ENCODE data around the gene PRAME. TPM values are rescaled to one million over a fixed set of nuclear protein-coding genes. Genes with fewer than 3 reads are reported as not detected.
"Not testable (repeated sequence)": the region's sequence is repeated elsewhere in the genome, so short reads cannot be mapped to it uniquely, and the experiment has no call there.

PRAME gene
- total and polyA plus RNA-seq, 2 donors (not counting 3 experiments of a cell fraction or from before 2014, with no cell fraction given) = 0.07 TPM; not detected in 1

DNA sequence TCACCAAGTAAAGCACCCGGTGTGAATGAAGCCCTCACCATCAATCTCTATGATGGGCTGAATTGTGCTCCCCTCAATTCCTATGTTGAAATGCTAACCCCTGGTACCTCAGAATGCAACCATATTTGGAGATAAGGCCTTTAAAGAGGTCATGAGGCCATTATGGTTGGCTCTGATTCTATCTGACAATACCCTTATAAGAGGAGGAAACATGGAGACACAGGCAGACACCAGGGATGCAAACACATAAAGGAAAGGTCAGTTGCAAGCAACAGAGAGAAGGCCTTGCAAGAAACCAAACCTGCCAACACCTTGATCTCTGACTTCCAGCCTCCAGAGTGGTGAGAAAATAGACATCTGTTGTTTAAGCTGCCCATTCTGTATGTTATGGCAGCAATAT, 25.6 kb downstream of the PRAME start:
- H3K79me2 ChIP-seq (ENCODE audit: control insufficient read depth, insufficient read depth, low read length) = no peaks in the 10 kb centered on the region
- ChIA-PET POLR2A (no interaction called here), CTCF (interaction anchor here (0.6 to 1.8 kb wide), 2 partner anchors 14 to 296 kb away, joined by 3 to 4 read pairs; partner anchors contain the start of gene ZNF280A)
- no peak overlapping the region for H3K9ac ChIP-seq (replicated peaks; ENCODE audit: extremely low read depth, insufficient read depth, low read length)
- intact Hi-C loops (cut with micrococcal nuclease) = no loop called here
- H3K9me3 ChIP-seq (replicated peaks; ENCODE audit: control insufficient read depth, insufficient read depth, low read length) = no peaks in the 10 kb centered on the region
- H3K4me3 ChIP-seq (replicated peaks in 1 of 3; ENCODE audit: insufficient read depth in 1 of 3, low read depth in 1 of 3, low read length in 3 of 3) = no peak overlapping the region
- dilution Hi-C loops (cut with MboI; ENCODE audit: extremely low pct_ligation_motif_present, low sequenced_read_pairs) = no loop called here
- DNase-seq (ENCODE audit: low read depth, low spot score) = no peak
- H3K36me3 ChIP-seq (ENCODE audit: control insufficient read depth in 2 of 2, extremely low read depth in 1 of 2, insufficient read depth in 2 of 2, low read length in 2 of 2) = no peaks in the 10 kb centered on the region
- no peaks in the 10 kb centered on the region for H3K9me1 ChIP-seq (replicated peaks; ENCODE audit: control insufficient read depth, extremely low read depth, insufficient read depth, low read length)
- no peak overlapping the region for H3K4me2 ChIP-seq (ENCODE audit: insufficient read depth, low read length)
- peaks cover 0 to 3% of the 10 kb centered on the region in 2 experiments for H3K27me3 ChIP-seq (ENCODE audit: control insufficient read depth in 2 of 2, insufficient read depth in 2 of 2, low read length in 2 of 2)
- H3K4me1 ChIP-seq (ENCODE audit: control insufficient read depth, extremely low read depth, insufficient read depth, low read length) = no peaks in the 10 kb centered on the region
- TF ChIP-seq GATA2 (IDR thresholded peaks at IDR 0.05; ENCODE audit: insufficient read depth, insufficient read length, low read depth, low read length) = no peak
- no peak overlapping the region for H2AFZ ChIP-seq (ENCODE audit: low read depth, low read length)
- BruUV-seq (replicated peaks) = no TSS peak
- no peak for FAIRE-seq
- H3K27ac ChIP-seq (ENCODE audit: insufficient read depth, low read depth, low read length) = no peak overlapping the region
- H4K20me1 ChIP-seq (replicated peaks; ENCODE audit: control insufficient read depth, extremely low read depth, insufficient read depth, low read length) = no peaks in the 10 kb centered on the region

DNA sequence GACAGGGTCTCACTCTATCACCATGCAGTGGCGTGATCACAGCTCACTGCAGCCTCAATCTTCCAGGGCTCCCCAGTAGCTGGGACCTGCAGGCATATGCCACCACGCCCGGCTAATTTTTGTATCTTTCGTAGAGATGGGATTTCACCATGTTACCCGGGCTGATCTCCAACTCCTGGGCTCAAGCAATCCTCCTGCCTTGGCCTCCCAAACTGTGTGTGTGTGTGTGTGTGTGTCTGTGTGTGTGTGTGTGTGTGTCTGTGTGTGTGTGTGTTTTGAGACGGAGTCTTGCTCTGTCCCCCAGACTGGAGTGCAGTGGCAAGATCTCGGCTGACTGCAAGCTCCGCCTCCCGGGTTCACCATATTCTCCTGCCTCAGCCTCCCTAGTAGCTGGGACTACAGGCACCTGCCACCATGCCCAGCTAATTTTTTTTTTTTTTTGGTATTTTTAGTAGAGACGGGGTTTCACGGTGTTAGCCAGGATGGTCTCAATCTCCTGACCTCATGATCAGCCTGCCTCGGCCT, 26.5 kb downstream of the PRAME start:
- H3K27me3 ChIP-seq (ENCODE audit: control insufficient read depth in 2 of 2, insufficient read depth in 2 of 2, low read length in 2 of 2); BruUV-seq (replicated peaks); H3K27ac ChIP-seq (ENCODE audit: insufficient read depth, low read depth, low read length); FAIRE-seq; H3K9ac ChIP-seq (replicated peaks; ENCODE audit: extremely low read depth, insufficient read depth, low read length); POLR2A ChIA-PET; H3K4me3 ChIP-seq (replicated peaks in 1 of 3; ENCODE audit: insufficient read depth in 1 of 3, low read depth in 1 of 3, low read length in 3 of 3); DNase-seq (ENCODE audit: low read depth, low spot score); H3K9me1 ChIP-seq (replicated peaks; ENCODE audit: control insufficient read depth, extremely low read depth, insufficient read depth, low read length); intact Hi-C loops (cut with micrococcal nuclease); dilution Hi-C loops (cut with MboI; ENCODE audit: extremely low pct_ligation_motif_present, low sequenced_read_pairs); H2AFZ ChIP-seq (ENCODE audit: low read depth, low read length); H3K79me2 ChIP-seq (ENCODE audit: control insufficient read depth, insufficient read depth, low read length); H3K9me3 ChIP-seq (replicated peaks; ENCODE audit: control insufficient read depth, insufficient read depth, low read length); H3K4me2 ChIP-seq (ENCODE audit: insufficient read depth, low read length); H3K36me3 ChIP-seq (ENCODE audit: control insufficient read depth in 2 of 2, extremely low read depth in 1 of 2, insufficient read depth in 2 of 2, low read length in 2 of 2); H3K4me1 ChIP-seq (ENCODE audit: control insufficient read depth, extremely low read depth, insufficient read depth, low read length); H4K20me1 ChIP-seq (replicated peaks; ENCODE audit: control insufficient read depth, extremely low read depth, insufficient read depth, low read length): not testable (repeated sequence)
- CTCF ChIA-PET = interaction anchor here (1.8 kb wide), 1 partner anchor 13 kb away, joined by 4 read pairs; the partner anchor contains the start of gene ZNF280A

Measured in endothelial cell of umbilical vein (primary cell).